NCI-H1417 treated with DMSO at 0.1 percent for 48 hours (cell line): ENCODE data around the gene SLC10A3.

Source experiments
- DNase-seq: peaks from one replicate; lab custom pipeline; 2025; lab: John Stamatoyannopoulos, UW

Gene SLC10A3

GRCh38 chrX:154465601-154466000, 24.8 kb downstream of the SLC10A3 start:
- no peak for DNase-seq

GRCh38 chrX:154464806-154465365, 25.5 kb downstream of the SLC10A3 start:
- no peak for DNase-seq

GRCh38 chrX:154463611-154464220, 26.7 kb downstream of the SLC10A3 start:
- no peak for DNase-seq

GRCh38 chrX:154462396-154462795, 28.0 kb downstream of the SLC10A3 start:
- DNase-seq = no peak

GRCh38 chrX:154460326-154460725, 30.1 kb downstream of the SLC10A3 start:
- no peak for DNase-seq

GRCh38 chrX:154459832-154460231, 30.6 kb downstream of the SLC10A3 start:
- DNase-seq = no peak

GRCh38 chrX:154458954-154459778, 31.3 kb downstream of the SLC10A3 start:
- no peak for DNase-seq

GRCh38 chrX:154458116-154458953, 32.1 kb downstream of the SLC10A3 start, which contains the start of gene PLXNA3:
PLXNA3 (plus strand) TSS chrX:154458281; CDS start chrX:154460184, 1,903 bp downstream.
- no peak for DNase-seq

- DNase-seq = no peak
Observed at GRCh38 chrX:154457491-154458115, 32.8 kb downstream of the SLC10A3 start.

GRCh38 chrX:154452823-154453222, 37.6 kb downstream of the SLC10A3 start:
- DNase-seq = no peak

GRCh38 chrX:154450312-154450711, 40.1 kb downstream of the SLC10A3 start:
- no peak for DNase-seq

GRCh38 chrX:154449618-154450017, 40.8 kb downstream of the SLC10A3 start:
- no peak for DNase-seq

GRCh38 chrX:154448484-154448883, 41.9 kb downstream of the SLC10A3 start:
- DNase-seq = no peak

GRCh38 chrX:154446430-154446829, 44.0 kb downstream of the SLC10A3 start:
- no peak for DNase-seq

- no peak for DNase-seq
Observed at GRCh38 chrX:154445776-154446175, 44.7 kb downstream of the SLC10A3 start.

GRCh38 chrX:154444755-154445246, 45.6 kb downstream of the SLC10A3 start:
- no peak for DNase-seq

GRCh38 chrX:154443992-154444754, 46.3 kb downstream of the SLC10A3 start, which contains the start of gene FAM50A:
FAM50A (plus strand) TSS chrX:154444141; CDS start chrX:154444236, 95 bp downstream.
- no peak for DNase-seq

- DNase-seq = no peak
Observed at GRCh38 chrX:154443479-154443910, 46.9 kb downstream of the SLC10A3 start.

GRCh38 chrX:154441984-154442707, 48.3 kb downstream of the SLC10A3 start:
- no peak for DNase-seq

- no peak for DNase-seq
Observed at GRCh38 chrX:154441564-154441963, 48.9 kb downstream of the SLC10A3 start.
